Ishikawa (cell line): ENCODE results near the gene SLC2A4RG.

ENCODE experiments used
- CEBPB ChIP-seq: IDR thresholded peaks from 2 replicates; pipeline ENCODE4 v1.6.1; 2012
- CREB1 ChIP-seq: IDR thresholded peaks from 2 replicates; pipeline ENCODE4 v1.6.1; 2012; ENCODE audit warnings: low read depth
- EGR1 ChIP-seq: IDR thresholded peaks from 2 replicates; pipeline ENCODE4 v1.6.1; 2012
- EP300 ChIP-seq: IDR thresholded peaks from 2 replicates; pipeline ENCODE4 v1.6.1; 2012; ENCODE audit warnings: borderline replicate concordance
- FOXM1 ChIP-seq: IDR thresholded peaks from 2 replicates; pipeline ENCODE4 v1.6.1; 2012; ENCODE audit warnings: low read depth, borderline replicate concordance
- MAX ChIP-seq: IDR thresholded peaks from 2 replicates; pipeline ENCODE4 v1.6.1; 2012
- NFIC ChIP-seq: IDR thresholded peaks from 2 replicates; pipeline ENCODE4 v1.6.1; 2012
- RAD21 ChIP-seq: IDR thresholded peaks from 2 replicates; pipeline ENCODE4 v1.6.1; 2012; ENCODE audit warnings: low read depth
- REST ChIP-seq: IDR thresholded peaks from 2 replicates; pipeline ENCODE4 v1.6.1; 2012; ENCODE audit warnings: low read depth, mild to moderate bottlenecking
- TAF1 ChIP-seq: IDR thresholded peaks from 2 replicates; pipeline ENCODE4 v1.6.1; 2012; ENCODE audit warnings: low read depth, mild to moderate bottlenecking
- TCF12 ChIP-seq: IDR thresholded peaks from 2 replicates; pipeline ENCODE4 v1.6.1; 2012; ENCODE audit warnings: low read depth
- TEAD4 ChIP-seq: IDR thresholded peaks from 2 replicates; pipeline ENCODE4 v1.6.1; 2012
- USF1 ChIP-seq: IDR thresholded peaks from 2 replicates; pipeline ENCODE4 v1.6.1; 2012
- YY1 ChIP-seq: IDR thresholded peaks from 2 replicates; pipeline ENCODE4 v1.6.1; 2012; ENCODE audit warnings: low read depth
- ZBTB7A ChIP-seq: IDR thresholded peaks from 2 replicates; pipeline ENCODE4 v1.6.1; 2012; ENCODE audit warnings: low read depth

Gene SLC2A4RG

GRCh38 chr20:63751471-63752271 lies 12.1 kb downstream of the SLC2A4RG start:
- no peak for TF ChIP-seq CEBPB
- no peak for TF ChIP-seq FOXM1
- TF ChIP-seq ZBTB7A: no peak
- TF ChIP-seq TEAD4: no peak
- no peak for TF ChIP-seq REST
- TF ChIP-seq YY1: no peak
- TF ChIP-seq MAX: no peak
- no peak for TF ChIP-seq TAF1
- TF ChIP-seq EGR1: no peak
- TF ChIP-seq RAD21: no peak
- TF ChIP-seq EP300: no peak
- TF ChIP-seq NFIC: no peak
- TF ChIP-seq CREB1: no peak
- no peak for TF ChIP-seq USF1
- TF ChIP-seq TCF12: no peak

GRCh38 chr20:63752411-63753101 lies 13.0 kb downstream of the SLC2A4RG start:
- TF ChIP-seq MAX (peak; percentile 88), TCF12 (peak; percentile 23; the same call in 1 of the 2 replicates), ZBTB7A (0 out of 2 replicates have a peak, but pooled peaks have one; percentile 7), YY1 (no peak)

- TF ChIP-seq NFIC (no peak), EGR1 (no peak), MAX (no peak), YY1 (no peak), CREB1 (no peak), FOXM1 (no peak), TCF12 (no peak), TAF1 (no peak), RAD21 (no peak), REST (no peak), USF1 (no peak), TEAD4 (no peak), EP300 (no peak)
Measured at GRCh38 chr20:63753381-63753780, 13.8 kb downstream of the SLC2A4RG start.

- TF ChIP-seq ZBTB7A: no peak
- no peak for TF ChIP-seq TCF12
- TF ChIP-seq CEBPB: no peak
- no peak for TF ChIP-seq EGR1
- no peak for TF ChIP-seq MAX
- no peak for TF ChIP-seq FOXM1
- no peak for TF ChIP-seq TEAD4
- no peak for TF ChIP-seq NFIC
- no peak for TF ChIP-seq YY1
- TF ChIP-seq TAF1: no peak
- no peak for TF ChIP-seq RAD21
- no peak for TF ChIP-seq USF1
- TF ChIP-seq CREB1: no peak
- TF ChIP-seq EP300: no peak
Measured at GRCh38 chr20:63754008-63754407, 14.4 kb downstream of the SLC2A4RG start.
